NCI-H2081 (cell line): ENCODE measurements around the gene TBL3.

Experiments used
- DNase-seq, 2 experiments: peaks; one replicate each; lab custom pipeline; 2025; lab: John Stamatoyannopoulos, UW

TBL3 gene

DNA sequence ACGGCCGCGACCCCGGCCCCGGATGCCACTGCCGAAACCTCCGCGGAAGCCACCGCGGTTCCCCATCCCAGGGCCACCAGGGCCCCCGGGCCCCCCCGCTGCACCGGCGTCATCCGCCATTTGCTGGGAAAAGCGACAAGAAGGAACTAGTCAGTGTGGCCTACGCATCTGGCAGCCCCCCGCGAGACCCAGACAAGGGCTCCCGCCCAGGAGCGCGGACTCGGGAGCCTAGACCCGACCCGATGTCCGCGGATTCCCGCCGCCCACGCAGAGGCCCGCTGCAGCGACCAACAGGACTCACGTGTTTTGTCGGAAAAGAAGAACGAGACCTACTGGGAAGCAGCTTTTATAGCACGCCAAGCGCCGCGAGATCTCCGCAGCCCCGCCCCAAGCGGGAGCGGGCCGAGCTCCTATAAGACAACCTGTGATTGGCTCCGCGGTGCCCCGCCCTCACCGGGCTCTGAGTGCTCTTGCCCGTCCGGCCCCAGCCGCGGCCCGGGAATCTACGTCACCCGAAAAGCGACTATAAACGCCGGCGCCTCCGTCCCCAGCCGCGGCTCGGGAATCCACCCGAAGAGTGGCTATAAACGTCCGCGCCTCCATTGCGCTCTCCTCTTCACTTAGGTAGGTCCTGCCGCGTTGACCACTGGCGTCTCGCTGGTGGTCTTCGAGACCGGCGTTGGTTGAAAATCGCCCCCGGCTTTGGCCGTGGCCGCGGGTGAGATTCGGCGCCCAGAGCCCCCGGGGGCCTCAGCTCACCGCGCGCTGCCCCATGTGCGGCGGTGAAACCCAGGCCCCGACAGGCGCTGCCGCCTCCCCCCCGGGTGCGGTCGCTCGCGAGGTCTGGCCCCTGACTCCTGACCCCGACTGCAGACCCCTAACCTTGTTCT is 7.1 kb upstream of the TBL3 start, which contains the start of gene RPS2:
Gene RPS2, minus strand, starts transcription at position 321 of the 890 bp plus-strand sequence. Its CDS starts 201 bp downstream, at position 120.
- DNase-seq: peak; percentile 98

- no peak for DNase-seq
Observed at GRCh38 chr16:1965396-1966001, 6.4 kb upstream of the TBL3 start.

DNA sequence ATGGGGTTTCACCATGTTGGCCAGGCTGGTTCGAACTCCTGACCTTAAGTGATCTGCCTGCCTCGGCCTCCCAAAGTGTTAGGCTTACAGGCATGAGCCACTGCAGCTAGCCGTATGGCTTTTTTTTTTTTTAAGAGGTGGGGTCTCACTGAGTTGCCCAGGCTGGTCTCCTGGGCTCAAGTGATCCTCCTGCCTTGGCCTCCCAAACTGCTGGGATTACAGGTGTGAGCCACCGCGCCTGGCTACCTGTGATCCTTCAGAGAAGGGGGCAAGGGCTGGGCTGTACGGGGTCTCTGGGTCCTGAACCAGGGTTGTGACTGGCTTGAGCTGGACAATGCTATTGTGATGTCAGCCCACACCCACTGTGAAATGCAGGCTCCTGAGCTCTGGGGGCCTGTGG is 5.4 kb upstream of the TBL3 start, which contains the start of gene RNF151:
Gene RNF151, plus strand, starts transcription at position 397 of the 400 bp plus-strand sequence. CDS start 26 bp downstream, outside the sequence.
- no peak for DNase-seq

DNA sequence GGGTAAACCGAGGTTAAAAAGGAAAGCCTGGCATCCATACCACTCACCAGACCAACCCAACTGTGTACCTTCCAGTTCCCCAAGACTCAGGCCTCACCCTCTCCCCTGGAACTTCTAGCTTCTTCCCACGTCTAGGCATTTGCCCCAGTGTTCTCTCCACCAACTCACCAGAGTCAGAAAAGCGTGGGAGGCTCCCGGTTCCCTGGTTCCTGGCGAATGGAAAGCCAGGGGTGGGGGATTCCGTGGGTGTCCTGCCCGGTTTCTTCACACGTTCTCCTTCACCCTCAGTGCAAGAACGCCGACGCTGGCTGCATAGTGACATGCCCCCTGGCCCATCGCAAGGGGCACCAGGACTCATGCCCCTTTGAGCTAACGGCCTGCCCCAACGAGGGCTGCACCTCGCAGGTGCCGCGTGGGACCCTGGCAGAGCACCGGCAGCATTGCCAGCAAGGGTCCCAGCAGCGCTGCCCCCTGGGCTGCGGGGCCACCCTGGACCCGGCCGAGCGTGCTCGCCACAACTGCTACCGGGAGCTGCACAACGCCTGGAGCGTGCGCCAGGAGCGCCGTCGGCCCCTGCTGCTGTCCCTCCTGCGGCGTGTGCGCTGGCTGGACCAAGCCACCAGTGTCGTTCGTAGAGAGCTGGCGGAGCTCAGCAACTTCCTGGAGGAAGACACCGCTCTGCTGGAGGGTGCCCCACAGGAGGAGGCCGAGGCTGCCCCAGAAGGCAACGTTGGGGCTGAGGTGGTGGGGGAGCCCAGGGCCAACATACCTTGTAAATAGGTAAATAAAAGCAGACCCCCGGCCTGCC is 3.5 kb upstream of the TBL3 start:
- DNase-seq: no peak

GRCh38 chr16:1972490-1972877 is 631 bp downstream of the TBL3 start:
- no peak for DNase-seq

GRCh38 chr16:1973461-1974156 is 1.8 kb downstream of the TBL3 start:
- DNase-seq: no peak

- no peak for DNase-seq
Observed at GRCh38 chr16:1974157-1975070, 2.6 kb downstream of the TBL3 start.

GRCh38 chr16:1975432-1976215 is 3.8 kb downstream of the TBL3 start:
- DNase-seq: no peak

DNA sequence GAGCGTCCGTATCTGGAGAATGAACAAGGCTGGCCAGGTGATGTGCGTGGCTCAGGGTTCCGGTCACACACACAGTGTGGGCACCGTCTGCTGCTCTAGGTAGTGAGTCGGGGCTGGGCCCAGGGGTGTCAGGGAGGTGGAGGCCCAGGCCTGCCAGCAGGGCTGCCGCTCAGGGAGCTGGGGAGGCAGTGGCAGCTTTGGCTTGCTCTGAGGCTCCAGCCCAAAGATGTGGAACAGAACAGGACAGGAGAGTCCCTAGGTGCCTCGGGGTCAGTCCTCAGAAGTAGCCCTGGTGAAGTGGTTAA is 4.3 kb downstream of the TBL3 start:
- no peak for DNase-seq

GRCh38 chr16:1976951-1977874 is 5.4 kb downstream of the TBL3 start:
- no peak for DNase-seq

DNA sequence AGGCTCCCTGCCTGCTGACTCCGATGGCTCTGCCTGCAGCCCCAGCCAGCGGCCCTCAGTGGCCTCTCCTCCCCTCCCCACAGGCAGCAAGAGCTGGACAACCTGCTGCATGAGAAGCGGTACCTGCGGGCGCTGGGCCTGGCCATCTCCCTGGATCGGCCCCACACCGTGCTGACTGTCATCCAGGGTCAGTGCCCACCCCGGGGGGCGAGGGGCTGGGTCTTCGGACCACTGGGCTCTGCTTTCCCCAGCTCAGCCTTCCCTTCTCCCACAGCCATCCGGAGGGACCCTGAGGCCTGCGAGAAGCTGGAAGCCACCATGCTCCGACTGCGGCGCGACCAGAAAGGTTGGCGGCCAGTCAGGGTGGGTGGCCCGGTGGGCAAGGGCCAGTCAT is 6.0 kb downstream of the TBL3 start:
- no peak for DNase-seq

- DNase-seq: no peak
Observed at GRCh38 chr16:1978476-1979120, 6.7 kb downstream of the TBL3 start.

DNA sequence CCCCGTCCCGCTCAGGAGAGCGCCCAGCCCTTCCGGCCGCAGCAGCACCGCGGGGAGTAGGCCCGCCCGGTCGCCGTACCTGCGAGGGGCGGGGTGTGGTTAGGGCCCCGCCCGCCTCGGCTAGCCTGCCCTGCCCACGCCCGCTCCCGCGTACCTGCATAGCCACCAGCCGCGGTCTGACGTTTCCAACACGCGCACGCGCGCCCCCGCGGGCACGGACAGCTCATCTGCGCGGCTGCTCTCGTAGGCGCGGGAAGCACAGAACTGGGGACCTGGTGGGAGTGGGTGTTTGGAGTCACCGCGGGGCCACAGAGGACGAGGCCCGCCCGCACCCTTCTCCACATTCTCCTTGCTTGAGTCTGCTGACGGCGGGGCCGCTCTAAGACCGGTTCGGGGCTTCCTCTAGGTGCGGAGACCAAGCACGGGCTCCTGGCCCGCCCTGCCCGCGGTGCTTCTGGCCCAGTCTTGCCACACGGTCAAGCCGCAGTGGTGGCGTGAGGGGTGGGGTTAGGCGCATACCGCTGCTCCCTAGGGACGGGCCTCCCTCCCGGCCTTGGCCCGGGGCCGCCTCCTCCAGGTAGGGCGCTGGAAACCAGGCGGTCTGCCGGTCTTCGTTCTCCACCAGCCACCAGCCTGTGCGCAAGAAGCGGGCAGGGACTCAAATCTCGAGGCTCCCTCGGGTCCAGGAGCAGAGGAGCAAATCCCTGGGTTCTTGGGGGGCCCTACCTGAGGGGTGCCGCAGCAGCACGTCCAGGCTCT is 7.6 kb downstream of the TBL3 start:
- peak; percentile 65 to 72 for DNase-seq

DNA sequence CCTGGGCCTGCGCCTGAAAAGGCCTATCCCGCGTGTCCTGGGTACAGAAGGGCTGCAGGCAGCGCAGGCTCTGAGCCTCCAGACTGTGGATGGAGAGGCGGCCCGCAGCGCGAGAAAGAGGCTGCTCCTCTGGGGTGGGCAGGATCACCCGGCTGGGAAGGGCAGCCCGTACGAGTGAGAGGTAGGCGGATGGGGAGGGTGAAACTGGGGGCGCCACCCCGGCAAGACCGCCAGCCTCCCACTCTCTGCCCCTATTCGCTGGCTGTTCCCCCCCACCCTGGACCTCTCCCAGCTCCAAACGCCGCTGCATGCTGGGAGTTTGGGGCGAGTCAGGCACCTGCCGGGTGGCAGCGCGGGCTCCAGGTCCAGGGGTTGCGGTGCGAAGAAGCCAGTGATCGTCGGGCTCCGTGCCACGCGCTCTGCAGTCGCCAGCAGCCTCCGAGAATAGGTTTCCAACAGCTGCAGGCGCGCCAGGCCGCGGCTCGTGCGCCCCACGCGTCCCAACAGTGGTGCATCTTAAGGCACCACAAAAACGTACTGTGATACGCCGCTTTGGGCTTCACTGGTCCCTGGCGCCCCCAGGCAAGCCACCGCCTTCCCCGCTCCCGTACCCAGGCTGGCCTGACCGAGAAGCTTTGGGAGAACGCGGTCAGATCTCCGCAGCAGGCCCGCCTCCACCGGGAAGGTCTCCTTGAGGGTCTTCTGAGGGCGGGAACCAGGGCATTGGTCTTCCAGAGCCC is 8.3 kb downstream of the TBL3 start:
- no peak for DNase-seq

DNA sequence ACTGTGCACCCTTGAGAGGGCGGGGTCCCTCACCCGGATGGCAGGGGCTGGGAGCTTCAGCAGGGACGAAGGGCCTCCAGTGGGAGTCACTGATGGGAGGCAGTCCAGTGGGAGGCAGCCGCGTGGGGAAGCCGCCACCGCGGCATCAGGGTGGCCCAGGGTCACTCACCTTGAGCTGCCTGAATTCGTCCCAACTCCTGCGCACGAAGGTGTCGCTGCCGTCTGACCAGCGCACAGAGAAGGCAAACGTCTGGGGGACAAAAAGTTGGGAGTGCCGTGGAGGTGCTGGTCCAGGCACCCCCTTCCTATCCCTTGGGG is 8.9 kb downstream of the TBL3 start:
- DNase-seq: no peak

DNA sequence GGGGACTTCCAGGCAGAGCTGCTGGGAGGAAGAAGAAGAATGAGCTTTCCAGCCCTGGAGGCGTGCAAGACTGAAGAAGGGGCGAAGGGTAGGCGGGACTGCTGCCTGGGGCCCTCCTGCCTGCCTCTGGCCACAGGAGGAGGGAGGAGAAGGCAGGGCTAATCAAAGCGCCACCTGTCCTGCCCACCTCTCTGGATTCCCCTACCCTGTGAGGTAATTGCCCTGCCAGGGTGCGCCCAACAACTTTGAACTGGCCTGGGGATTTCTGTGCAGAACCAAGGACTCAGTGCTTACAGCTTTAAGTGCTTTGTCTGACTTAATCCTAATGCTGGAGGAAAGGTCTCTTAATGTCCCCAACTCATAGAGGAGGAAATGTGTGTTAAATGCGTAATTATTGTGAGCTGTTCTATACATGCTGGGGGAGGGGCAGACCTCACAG is 9.6 kb downstream of the TBL3 start, which contains the start of gene NOXO1:
Gene NOXO1, minus strand, starts transcription at position 72 of the 439 bp plus-strand sequence. CDS start 290 bp downstream, outside the sequence.
- no peak for DNase-seq

- DNase-seq: no peak
Observed at GRCh38 chr16:1982013-1982433, 10.2 kb downstream of the TBL3 start.
